Measurements from ENCODE around the gene TBC1D2B.

TBC1D2B gene

DNA sequence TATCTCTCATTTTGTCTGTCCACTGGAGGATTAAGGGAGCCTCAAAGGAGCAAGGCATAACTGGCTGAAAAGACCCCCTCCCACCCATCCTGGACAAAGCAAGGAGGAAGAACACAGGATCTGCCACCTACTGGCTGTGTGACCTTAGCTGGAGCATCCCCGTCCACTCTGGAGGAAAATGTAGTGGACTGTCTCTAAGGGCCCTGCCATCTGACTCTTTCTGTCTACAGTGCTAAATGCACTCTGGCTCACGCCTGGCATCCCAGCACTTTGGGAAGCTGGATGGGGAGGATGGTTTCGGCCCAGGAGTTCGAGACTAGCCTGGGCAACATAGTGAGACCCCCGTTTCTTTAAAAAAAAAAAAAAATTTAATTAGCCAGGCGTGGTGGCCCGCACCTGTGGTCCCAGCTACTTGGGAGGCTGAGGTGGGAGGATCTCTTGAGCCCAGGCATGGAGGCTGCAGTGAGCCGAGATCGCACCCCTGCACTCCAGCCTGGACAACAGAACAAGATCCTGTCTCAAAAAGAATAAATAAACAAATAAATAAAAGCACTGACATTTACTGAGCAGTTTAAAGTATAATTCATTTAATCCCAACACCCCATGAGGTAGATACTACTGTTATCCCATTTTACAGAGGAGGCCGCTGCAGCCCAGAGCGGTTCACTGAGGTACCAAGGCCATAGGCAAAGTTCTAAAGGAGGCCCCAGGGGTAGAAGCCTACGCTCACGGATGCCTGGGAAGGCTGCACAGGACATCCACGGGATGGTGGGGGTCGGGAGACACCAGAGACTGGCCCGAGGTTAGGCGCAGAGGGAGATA is 1.1 kb downstream of the TBC1D2B start:
- H4K20me1 ChIP-seq (ENCODE audit: low read depth, low read length): no peaks in the 10 kb centered on the region
- peak overlapping the region; percentile 71 for H3K9ac ChIP-seq (ENCODE audit: low read length)
- TF ChIP-seq CTCF (IDR thresholded peaks at IDR 0.05; ENCODE audit: insufficient read depth, low read length, poor library complexity, severe bottlenecking): no peak
- TF ChIP-seq EZH2phosphoT487 (conservative IDR thresholded peaks at IDR 0.05; ENCODE audit: low read length): no peak
- H3K9me2 ChIP-seq (replicated peaks; ENCODE audit: insufficient read depth, low read length): no peaks in the 10 kb centered on the region
- no peak overlapping the region for H3K27ac ChIP-seq (ENCODE audit: low read depth, low read length)
- H3F3A ChIP-seq (ENCODE audit: insufficient read depth): no peaks in the 10 kb centered on the region
- no peaks in the 10 kb centered on the region for H3K9me3 ChIP-seq (ENCODE audit: insufficient read depth, low read length)
- peak overlapping the region; percentile 86 for H3K4me3 ChIP-seq (ENCODE audit: insufficient read depth, low read length, poor library complexity, severe bottlenecking)
- H3K79me2 ChIP-seq (ENCODE audit: insufficient read depth, low read length): peaks cover 6% of the 10 kb centered on the region; the same call in 1 of the 2 replicates
- H2AFZ ChIP-seq (ENCODE audit: low read depth, low read length, severe bottlenecking): peak overlapping the region; percentile 64
- H3K36me3 ChIP-seq (ENCODE audit: low read length): no peaks in the 10 kb centered on the region
- H3K4me2 ChIP-seq (ENCODE audit: low read depth, low read length, poor library complexity, severe bottlenecking): peak overlapping the region; percentile 90
- no peaks in the 10 kb centered on the region for H3K27me3 ChIP-seq (ENCODE audit: low read length)

GRCh38 chr15:78075490-78076230 is 1.9 kb downstream of the TBC1D2B start:
- Histone ChIP-seq H3K9ac (ENCODE audit: low read length) (no peak overlapping the region), H3K79me2 (ENCODE audit: insufficient read depth, low read length) (peaks cover 6% of the 10 kb centered on the region; the same call in 1 of the 2 replicates), H3K4me3 (ENCODE audit: insufficient read depth, low read length, poor library complexity, severe bottlenecking) (no peak overlapping the region), H3K9me2 (replicated peaks; ENCODE audit: insufficient read depth, low read length) (no peaks in the 10 kb centered on the region), H3K27ac (ENCODE audit: low read depth, low read length) (no peak overlapping the region), H3K9me3 (ENCODE audit: insufficient read depth, low read length) (no peaks in the 10 kb centered on the region), H4K20me1 (ENCODE audit: low read depth, low read length) (no peaks in the 10 kb centered on the region), H2AFZ (ENCODE audit: low read depth, low read length, severe bottlenecking) (no peak overlapping the region), H3K36me3 (ENCODE audit: low read length) (no peaks in the 10 kb centered on the region), H3K4me2 (ENCODE audit: low read depth, low read length, poor library complexity, severe bottlenecking) (peak overlapping the region; percentile 90), H3F3A (ENCODE audit: insufficient read depth) (no peaks in the 10 kb centered on the region), H3K27me3 (ENCODE audit: low read length) (no peaks in the 10 kb centered on the region)
- TF ChIP-seq EZH2phosphoT487 (conservative IDR thresholded peaks at IDR 0.05; ENCODE audit: low read length) (no peak), CTCF (IDR thresholded peaks at IDR 0.05; ENCODE audit: insufficient read depth, low read length, poor library complexity, severe bottlenecking) (no peak)

GRCh38 chr15:78073046-78073787 is 4.3 kb downstream of the TBC1D2B start:
- Histone ChIP-seq H2AFZ (ENCODE audit: low read depth, low read length, severe bottlenecking) (no peak overlapping the region), H3K4me3 (ENCODE audit: insufficient read depth, low read length, poor library complexity, severe bottlenecking) (no peak overlapping the region), H3F3A (ENCODE audit: insufficient read depth) (no peaks in the 10 kb centered on the region), H3K27ac (ENCODE audit: low read depth, low read length) (no peak overlapping the region), H3K36me3 (ENCODE audit: low read length) (no peaks in the 10 kb centered on the region), H4K20me1 (ENCODE audit: low read depth, low read length) (peaks cover 1% of the 10 kb centered on the region; the same call in 1 of the 2 replicates), H3K79me2 (ENCODE audit: insufficient read depth, low read length) (peaks cover 6% of the 10 kb centered on the region; the same call in 1 of the 2 replicates), H3K4me2 (ENCODE audit: low read depth, low read length, poor library complexity, severe bottlenecking) (no peak overlapping the region), H3K9me3 (ENCODE audit: insufficient read depth, low read length) (no peaks in the 10 kb centered on the region), H3K9ac (ENCODE audit: low read length) (no peak overlapping the region), H3K27me3 (ENCODE audit: low read length) (no peaks in the 10 kb centered on the region), H3K9me2 (replicated peaks; ENCODE audit: insufficient read depth, low read length) (no peaks in the 10 kb centered on the region)
- TF ChIP-seq CTCF (IDR thresholded peaks at IDR 0.05; ENCODE audit: insufficient read depth, low read length, poor library complexity, severe bottlenecking): no peak
- TF ChIP-seq EZH2phosphoT487 (conservative IDR thresholded peaks at IDR 0.05; ENCODE audit: low read length): no peak

Data from SU-DHL-6 (cell line).